Endothelial cell of umbilical vein (primary cell): ENCODE results near the gene TRMT112. TPM values are rescaled to one million over a fixed set of nuclear protein-coding genes. Genes with fewer than 3 reads are reported as not detected.

Experiments
- BruUV-seq: library from RNA; stranded (reverse); fragments of 400-500 nt; replicated peaks from 2 replicates; lab custom pipeline; 2021; lab: Mats Ljungman, UMichigan
- CTCF ChIA-PET: fragments of 300-600, 350-600 bp; sonication (Branson Sonifier 250); formaldehyde crosslinking; loops from one replicate; lab custom pipeline; 2021; ENCODE audit warnings: antibody characterized with exemption, inconsistent platforms; lab: Charles Lee
- POLR2A ChIA-PET: fragments of 300-600, 350-600 bp; sonication (Branson Sonifier 250); formaldehyde crosslinking; loops from one replicate; lab custom pipeline; 2021; ENCODE audit warnings: antibody characterized with exemption, inconsistent platforms; lab: Charles Lee
- DNase-seq: peaks from one replicate; pipeline ENCODE4 v3.0.0-alpha.2; 2011; ENCODE audit warnings: low read depth, low spot score
- FAIRE-seq: peaks from 2 replicates; lab custom pipeline; 2011; peaks lifted over from hg19 to GRCh38; lab: Jason Lieb, UNC
- H2AFZ ChIP-seq: 2 replicates; pipeline ENCODE4 v1.6.0; 2012; ENCODE audit warnings: low read depth, low read length, control low read depth, inconsistent platforms
- H3K27ac ChIP-seq: 2 replicates; pipeline ENCODE4 v1.5.1; 2011; ENCODE audit warnings: low read depth, mild to moderate bottlenecking, control low read depth, low read length, moderate library complexity; ENCODE audit not compliant: insufficient read depth
- H3K27me3 ChIP-seq, 2 experiments: 2 replicates each; pipeline versions ENCODE4 v1.6.0 to v1.6.1; 2011; ENCODE audit warnings: low read length in 2 of 2, mixed read lengths in 1 of 2; ENCODE audit not compliant: control insufficient read depth in 2 of 2, insufficient read depth in 2 of 2
- H3K36me3 ChIP-seq, 2 experiments: 2 replicates in 1 of 2; 3 replicates in 1 of 2; pipeline ENCODE4 v1.5.1; 2011; ENCODE audit warnings: low read length in 2 of 2, mild to moderate bottlenecking in 1 of 2, moderate library complexity in 1 of 2; ENCODE audit not compliant: control insufficient read depth in 2 of 2, insufficient read depth in 2 of 2; ENCODE audit errors: extremely low read depth in 1 of 2
- H3K4me1 ChIP-seq: 3 replicates; pipeline ENCODE4 v1.5.1; 2011; ENCODE audit warnings: mild to moderate bottlenecking, low read length; ENCODE audit not compliant: control insufficient read depth, insufficient read depth; ENCODE audit errors: extremely low read depth
- H3K4me2 ChIP-seq: 2 replicates; pipeline ENCODE4 v1.6.1; 2011; ENCODE audit warnings: low read length, control low read depth, mixed read lengths; ENCODE audit not compliant: insufficient read depth
- H3K4me3 ChIP-seq, 3 experiments: fragments of 200-600 bp in 1 of 3; sonication (generic), shearing (Covaris generic) in 1 of 3; replicated peaks in 1 of 3; 2 replicates each; pipeline ENCODE4 v1.5.1; 2011 to 2016; ENCODE audit warnings: control low read depth in 3 of 3, low read length in 3 of 3, mild to moderate bottlenecking in 2 of 3, inconsistent platforms in 1 of 3, low read depth in 1 of 3, moderate library complexity in 1 of 3; ENCODE audit not compliant: insufficient read depth in 1 of 3
- H3K79me2 ChIP-seq: 2 replicates; pipeline ENCODE4 v1.6.0; 2012; ENCODE audit warnings: low read length, inconsistent platforms; ENCODE audit not compliant: control insufficient read depth, insufficient read depth
- H3K9ac ChIP-seq: replicated peaks from 2 replicates; pipeline ENCODE3; 2011; ENCODE audit warnings: low read length, control low read depth; ENCODE audit not compliant: insufficient read depth; ENCODE audit errors: extremely low read depth
- H3K9me1 ChIP-seq: replicated peaks from 3 replicates; pipeline ENCODE4 v1.6.0; 2011; ENCODE audit warnings: mild to moderate bottlenecking, low read length; ENCODE audit not compliant: control insufficient read depth, insufficient read depth; ENCODE audit errors: extremely low read depth
- H3K9me3 ChIP-seq: replicated peaks from 2 replicates; pipeline ENCODE4 v1.5.1; 2012; ENCODE audit warnings: low read length, inconsistent platforms; ENCODE audit not compliant: control insufficient read depth, insufficient read depth
- H4K20me1 ChIP-seq: replicated peaks from 2 replicates; pipeline ENCODE3; 2011; ENCODE audit warnings: mild to moderate bottlenecking, low read length; ENCODE audit not compliant: control insufficient read depth, insufficient read depth; ENCODE audit errors: extremely low read depth
- CTCF ChIP-seq, 2 donors: IDR thresholded peaks; 1 replicate in 1 of 2; 2 replicates in 1 of 2; pipeline ENCODE4 v1.5.1; 2011; ENCODE audit warnings: low read length in 2 of 2, mild to moderate bottlenecking in 2 of 2, moderate library complexity in 2 of 2, control low read depth in 1 of 2, inconsistent platforms in 1 of 2, low read depth in 1 of 2; ENCODE audit not compliant: insufficient read depth in 1 of 2; ENCODE audit errors: extremely low read depth in 1 of 2
- EZH2 ChIP-seq: IDR thresholded peaks from 2 replicates; pipeline ENCODE4 v1.6.1; 2012; ENCODE audit warnings: borderline replicate concordance, low read depth, mild to moderate bottlenecking, moderate library complexity, low read length, inconsistent platforms; ENCODE audit not compliant: severe bottlenecking
- FOS ChIP-seq: IDR thresholded peaks from 2 replicates; pipeline ENCODE4 v1.6.1; 2011; ENCODE audit warnings: mild to moderate bottlenecking, low read length, moderate library complexity, borderline replicate concordance; ENCODE audit not compliant: insufficient read depth
- GATA2 ChIP-seq: IDR thresholded peaks from 2 replicates; pipeline ENCODE4 v1.7.0; 2011; ENCODE audit warnings: low read depth, mild to moderate bottlenecking, moderate library complexity, mixed read lengths, low read length; ENCODE audit not compliant: insufficient read length, insufficient read depth
- JUN ChIP-seq: IDR thresholded peaks from 2 replicates; pipeline ENCODE4 v1.6.1; 2011; ENCODE audit warnings: borderline replicate concordance, low read depth; ENCODE audit not compliant: insufficient read length, insufficient read depth
- MAX ChIP-seq: IDR thresholded peaks from 2 replicates; pipeline ENCODE4 v1.6.1; 2011; ENCODE audit not compliant: insufficient read depth, insufficient read length
- MYC ChIP-seq: IDR thresholded peaks from one replicate; pipeline ENCODE4 v1.6.1; 2011; ENCODE audit warnings: mild to moderate bottlenecking, low read depth, low read length
- POLR2A ChIP-seq: IDR thresholded peaks from 2 replicates; pipeline ENCODE4 v1.6.1; 2012; ENCODE audit warnings: low read depth, mild to moderate bottlenecking, control low read depth, low read length
- POLR2AphosphoS5 ChIP-seq: IDR thresholded peaks from 2 replicates; pipeline ENCODE4 v1.6.1; 2012; ENCODE audit warnings: low read depth, mild to moderate bottlenecking, control low read depth, low read length, moderate library complexity; ENCODE audit not compliant: insufficient read depth
- dilution Hi-C: fragments of 300-500 bp; cut with MboI; formaldehyde crosslinking; loops from one replicate; pipeline ENCODE4 v1.15.0; 2019; ENCODE audit warnings: low sequenced_read_pairs; ENCODE audit not compliant: extremely low pct_ligation_motif_present
- intact Hi-C: fragments of 100-400 bp; cut with micrococcal nuclease; formaldehyde crosslinking; loops from one replicate; pipeline ENCODE4 v1.10.0; 2022
- polyA plus RNA-seq, 4 experiments: library from polyadenylated mRNA; depleted of rRNA in 3 of 4; stranded (reverse) in 3 of 4; unstranded in 1 of 4; fragments of >200 nt; gene quantifications; 2 replicates each; pipeline versions ENCODE4 v1.2.1 to v1.2.3, GENCODE V29; 2011 to 2012; ENCODE audit warnings: missing spikeins in 1 of 4
- total RNA-seq: library from RNA; stranded (reverse); gene quantifications from 2 replicates; pipeline ENCODE4 v1.2.3, GENCODE V29; 2021

TRMT112 gene
- total and polyA plus RNA-seq, 2 donors (not counting 3 experiments of a cell fraction or from before 2014, with no cell fraction given) = 195 to 575 TPM

DNA sequence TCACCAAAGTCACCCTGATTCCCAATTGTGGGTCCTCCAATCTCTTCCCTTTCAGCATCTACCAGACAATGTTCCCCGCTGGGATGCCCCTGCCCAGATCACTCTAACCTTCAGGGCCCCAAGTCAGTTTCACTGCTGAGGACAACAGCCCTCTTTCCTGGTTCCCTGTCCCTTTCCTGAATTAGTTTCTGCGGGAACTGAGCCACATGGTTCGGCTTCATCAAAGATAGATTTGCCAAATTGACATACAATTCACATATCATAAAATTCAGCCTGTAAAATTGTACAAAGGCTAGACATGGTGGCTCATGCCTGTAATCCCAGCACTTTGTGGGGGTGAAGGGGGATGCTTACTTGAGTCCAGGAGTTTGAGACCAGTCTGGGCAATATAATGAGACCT, 10.6 kb upstream of the TRMT112 start:
- dilution Hi-C loops = no loop called here
- POLR2A ChIA-PET = no interaction called here

More for the DNA sequence above, 10.6 kb upstream of the TRMT112 start:
- Histone ChIP-seq H3K9ac (no peak overlapping the region), H2AFZ (no peak overlapping the region), H3K36me3 (no peaks in the 10 kb centered on the region), H3K4me3 (no peak overlapping the region), H3K4me1 (peaks cover 3% of the 10 kb centered on the region), H3K9me3 (no peaks in the 10 kb centered on the region), H3K27ac (no peak overlapping the region), H3K9me1 (no peaks in the 10 kb centered on the region), H3K27me3 (no peaks in the 10 kb centered on the region), H3K79me2 (no peaks in the 10 kb centered on the region), H4K20me1 (no peaks in the 10 kb centered on the region), H3K4me2 (no peak overlapping the region)
- DNase-seq = no peak
- FAIRE-seq = no peak
- TF ChIP-seq POLR2A (no peak), MYC (no peak), MAX (no peak), FOS (no peak), JUN (no peak), POLR2AphosphoS5 (no peak), GATA2 (no peak), EZH2 (no peak), CTCF (IDR thresholded peaks at IDR 0.05; ENCODE audit: extremely low read depth in 1 of 2, insufficient read depth in 1 of 2, low read depth in 1 of 2, low read length in 2 of 2) (no peak)
- intact Hi-C loops = no loop called here
- no TSS peak for BruUV-seq
- CTCF ChIA-PET = interaction anchor here (1.8 kb wide), 1 partner anchor 10 kb away, joined by 8 read pairs; the partner anchor contains the start of gene PRDX5
